GM12801 (cell line): ENCODE measurements around the gene AUP1.

Source experiments
- TF ChIP-seq, protein P1 (sequence below): IDR thresholded peaks from one replicate; pipeline ENCODE4 v1.5.1; 2011; ENCODE audit warnings: control low read depth; ENCODE audit not compliant: insufficient read length; ENCODE audit errors: extremely low read depth

The AUP1 gene

GRCh38 chr2:74529357-74530238 lies at the start of gene AUP1, which contains the start of gene HTRA2:
AUP1 (minus strand) TSS chr2:74529706; CDS start chr2:74529629, 77 bp downstream.
HTRA2 (plus strand) TSS chr2:74529933; CDS start chr2:74530007, 74 bp downstream.
- TF ChIP-seq, protein P1, sequence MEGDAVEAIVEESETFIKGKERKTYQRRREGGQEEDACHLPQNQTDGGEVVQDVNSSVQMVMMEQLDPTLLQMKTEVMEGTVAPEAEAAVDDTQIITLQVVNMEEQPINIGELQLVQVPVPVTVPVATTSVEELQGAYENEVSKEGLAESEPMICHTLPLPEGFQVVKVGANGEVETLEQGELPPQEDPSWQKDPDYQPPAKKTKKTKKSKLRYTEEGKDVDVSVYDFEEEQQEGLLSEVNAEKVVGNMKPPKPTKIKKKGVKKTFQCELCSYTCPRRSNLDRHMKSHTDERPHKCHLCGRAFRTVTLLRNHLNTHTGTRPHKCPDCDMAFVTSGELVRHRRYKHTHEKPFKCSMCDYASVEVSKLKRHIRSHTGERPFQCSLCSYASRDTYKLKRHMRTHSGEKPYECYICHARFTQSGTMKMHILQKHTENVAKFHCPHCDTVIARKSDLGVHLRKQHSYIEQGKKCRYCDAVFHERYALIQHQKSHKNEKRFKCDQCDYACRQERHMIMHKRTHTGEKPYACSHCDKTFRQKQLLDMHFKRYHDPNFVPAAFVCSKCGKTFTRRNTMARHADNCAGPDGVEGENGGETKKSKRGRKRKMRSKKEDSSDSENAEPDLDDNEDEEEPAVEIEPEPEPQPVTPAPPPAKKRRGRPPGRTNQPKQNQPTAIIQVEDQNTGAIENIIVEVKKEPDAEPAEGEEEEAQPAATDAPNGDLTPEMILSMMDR: no peak

GRCh38 chr2:74578408-74578807 lies 48.9 kb upstream of the AUP1 start:
- TF ChIP-seq, protein P1: no peak

DNA sequence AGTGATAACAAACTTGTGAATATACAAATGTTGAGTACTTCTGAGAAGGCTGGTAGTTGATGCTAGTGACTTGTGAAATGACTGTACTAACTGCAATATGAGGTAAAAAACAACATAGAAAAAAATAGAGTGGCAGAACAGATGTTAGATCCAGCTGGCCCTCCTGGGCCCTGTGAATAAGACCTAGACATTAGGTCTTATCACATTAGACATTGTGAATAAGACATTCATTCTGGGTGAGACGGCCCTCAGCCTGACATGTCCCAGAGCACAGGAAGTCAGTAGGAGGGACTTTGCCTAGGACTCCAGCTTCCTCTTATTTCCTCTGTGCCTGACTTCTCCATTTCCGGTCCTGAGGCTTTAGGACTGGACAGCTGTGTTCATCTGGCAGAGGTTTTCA lies 47.9 kb upstream of the AUP1 start:
- TF ChIP-seq, protein P1: no peak

GRCh38 chr2:74576863-74577229 lies 47.3 kb upstream of the AUP1 start:
- TF ChIP-seq, protein P1: no peak

GRCh38 chr2:74576211-74576862 lies 46.8 kb upstream of the AUP1 start:
- TF ChIP-seq, protein P1: no peak

- TF ChIP-seq, protein P1: no peak
Measured at GRCh38 chr2:74575320-74575719, 45.8 kb upstream of the AUP1 start.

- TF ChIP-seq, protein P1: no peak
Measured at GRCh38 chr2:74573747-74574562, 44.4 kb upstream of the AUP1 start.
